Thoracic aorta (tissue), 2 donors: ENCODE measurements around the gene DSP. TPM values are rescaled to one million over a fixed set of nuclear protein-coding genes. Genes with fewer than 3 reads are reported as not detected.
A peak's percentile ranks its signal among the peaks of the same experiment; 100 is the strongest.

Experiments
- ATAC-seq: fragments of 150-250 bp; one replicate; pipeline ENCODE4 v1.8.0; 2017; ENCODE audit warnings: low read depth; ENCODE audit not compliant: insufficient number of reproducible peaks, low FRiP score
- DNase-seq: peaks from one replicate; pipeline ENCODE4 v3.0.0-alpha.2; 2020; ENCODE audit warnings: low spot score
- H3K27ac ChIP-seq, 2 donors: fragments of 200-600 bp; sonication (generic); 1 replicate in 1 of 2; 2 replicates in 1 of 2; pipeline ENCODE4 v1.5.1; 2016; ENCODE audit warnings: mild to moderate bottlenecking in 2 of 2, moderate library complexity in 2 of 2
- H3K27me3 ChIP-seq: fragments of 200-600 bp; sonication (generic); replicated peaks from 2 replicates; pipeline ENCODE4 v1.6.0; 2016; ENCODE audit warnings: mild to moderate bottlenecking; ENCODE audit not compliant: insufficient read depth
- H3K36me3 ChIP-seq: fragments of 200-600 bp; sonication (generic); one replicate; pipeline ENCODE4 v1.5.1; 2016
- H3K4me1 ChIP-seq, 2 donors: fragments of 200-600 bp; sonication (generic); 1 replicate in 1 of 2; 2 replicates in 1 of 2; pipeline versions ENCODE4 v1.5.1 to v1.6.0; 2016; ENCODE audit warnings: low read depth in 2 of 2, mild to moderate bottlenecking in 1 of 2; ENCODE audit not compliant: control insufficient read depth in 1 of 2
- H3K4me3 ChIP-seq: fragments of 200-600 bp; sonication (generic); 2 replicates; pipeline ENCODE4 v1.5.1; 2016; ENCODE audit warnings: mild to moderate bottlenecking
- H3K9me3 ChIP-seq: fragments of 200-600 bp; sonication (generic); 2 replicates; pipeline ENCODE4 v1.5.1; 2016
- total RNA-seq, 2 donors: library from RNA; depleted of rRNA; stranded (reverse); fragments of >200 nt; gene quantifications; one replicate each; pipeline versions ENCODE4 v1.1.0 to v1.2.3, GENCODE V29; 2016
- TF ChIP-seq, protein P1 (sequence below): fragments of 200-600 bp; sonication (generic); IDR thresholded peaks from one replicate; pipeline ENCODE4 v1.5.1; 2019; ENCODE audit warnings: antibody characterized with exemption

The DSP gene
- total RNA-seq, 2 donors from 2014 or later: 5.4 to 6.7 TPM

DNA sequence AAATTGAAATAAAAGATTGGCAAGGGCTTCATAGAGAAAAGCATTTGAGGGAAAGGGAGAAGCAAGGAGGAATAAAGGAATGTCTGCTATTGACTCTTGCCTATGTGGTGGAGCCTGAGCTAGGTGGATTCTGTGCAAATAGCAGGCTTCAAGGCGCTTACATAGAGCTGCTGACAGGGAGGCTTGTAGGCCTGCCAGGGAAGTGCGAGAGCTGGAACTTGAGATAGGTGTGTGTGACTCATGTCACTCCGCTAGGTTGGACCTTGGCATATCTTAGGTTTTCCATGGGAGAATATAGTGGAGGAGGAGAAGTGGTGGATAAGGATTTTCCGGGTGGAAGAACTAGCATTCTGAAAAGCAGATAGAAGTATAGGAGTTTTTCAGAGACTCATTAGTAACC, 62.5 kb downstream of the DSP start:
- Histone ChIP-seq H3K4me1 (no peaks in the 10 kb centered on the region), H3K27me3 (no peaks in the 10 kb centered on the region), H3K36me3 (peaks cover 50% of the 10 kb centered on the region), H3K27ac (no peak overlapping the region), H3K4me3 (no peak overlapping the region), H3K9me3 (no peaks in the 10 kb centered on the region)
- DNase-seq: no peak
- TF ChIP-seq, protein P1, sequence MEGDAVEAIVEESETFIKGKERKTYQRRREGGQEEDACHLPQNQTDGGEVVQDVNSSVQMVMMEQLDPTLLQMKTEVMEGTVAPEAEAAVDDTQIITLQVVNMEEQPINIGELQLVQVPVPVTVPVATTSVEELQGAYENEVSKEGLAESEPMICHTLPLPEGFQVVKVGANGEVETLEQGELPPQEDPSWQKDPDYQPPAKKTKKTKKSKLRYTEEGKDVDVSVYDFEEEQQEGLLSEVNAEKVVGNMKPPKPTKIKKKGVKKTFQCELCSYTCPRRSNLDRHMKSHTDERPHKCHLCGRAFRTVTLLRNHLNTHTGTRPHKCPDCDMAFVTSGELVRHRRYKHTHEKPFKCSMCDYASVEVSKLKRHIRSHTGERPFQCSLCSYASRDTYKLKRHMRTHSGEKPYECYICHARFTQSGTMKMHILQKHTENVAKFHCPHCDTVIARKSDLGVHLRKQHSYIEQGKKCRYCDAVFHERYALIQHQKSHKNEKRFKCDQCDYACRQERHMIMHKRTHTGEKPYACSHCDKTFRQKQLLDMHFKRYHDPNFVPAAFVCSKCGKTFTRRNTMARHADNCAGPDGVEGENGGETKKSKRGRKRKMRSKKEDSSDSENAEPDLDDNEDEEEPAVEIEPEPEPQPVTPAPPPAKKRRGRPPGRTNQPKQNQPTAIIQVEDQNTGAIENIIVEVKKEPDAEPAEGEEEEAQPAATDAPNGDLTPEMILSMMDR: no peak
- no peak for ATAC-seq

GRCh38 chr6:7604506-7604905, 63.0 kb downstream of the DSP start:
- no peaks in the 10 kb centered on the region for H3K4me1 ChIP-seq
- ATAC-seq: no peak
- H3K4me3 ChIP-seq: no peak overlapping the region
- peaks cover 50% of the 10 kb centered on the region for H3K36me3 ChIP-seq
- TF ChIP-seq, protein P1: no peak
- no peaks in the 10 kb centered on the region for H3K27me3 ChIP-seq
- H3K27ac ChIP-seq: no peak overlapping the region
- DNase-seq: no peak
- H3K9me3 ChIP-seq: no peaks in the 10 kb centered on the region

- H3K4me3 ChIP-seq: peak overlapping the region; percentile 47
- TF ChIP-seq, protein P1: peak; percentile 63
- H3K9me3 ChIP-seq: no peaks in the 10 kb centered on the region
- no peaks in the 10 kb centered on the region for H3K4me1 ChIP-seq
- H3K36me3 ChIP-seq: peaks cover 8% of the 10 kb centered on the region
- no peak overlapping the region for H3K27ac ChIP-seq
- no peaks in the 10 kb centered on the region for H3K27me3 ChIP-seq
- DNase-seq (no peak), ATAC-seq (no peak)
Measured at GRCh38 chr6:7615611-7616383, 74.3 kb downstream of the DSP start.

DNA sequence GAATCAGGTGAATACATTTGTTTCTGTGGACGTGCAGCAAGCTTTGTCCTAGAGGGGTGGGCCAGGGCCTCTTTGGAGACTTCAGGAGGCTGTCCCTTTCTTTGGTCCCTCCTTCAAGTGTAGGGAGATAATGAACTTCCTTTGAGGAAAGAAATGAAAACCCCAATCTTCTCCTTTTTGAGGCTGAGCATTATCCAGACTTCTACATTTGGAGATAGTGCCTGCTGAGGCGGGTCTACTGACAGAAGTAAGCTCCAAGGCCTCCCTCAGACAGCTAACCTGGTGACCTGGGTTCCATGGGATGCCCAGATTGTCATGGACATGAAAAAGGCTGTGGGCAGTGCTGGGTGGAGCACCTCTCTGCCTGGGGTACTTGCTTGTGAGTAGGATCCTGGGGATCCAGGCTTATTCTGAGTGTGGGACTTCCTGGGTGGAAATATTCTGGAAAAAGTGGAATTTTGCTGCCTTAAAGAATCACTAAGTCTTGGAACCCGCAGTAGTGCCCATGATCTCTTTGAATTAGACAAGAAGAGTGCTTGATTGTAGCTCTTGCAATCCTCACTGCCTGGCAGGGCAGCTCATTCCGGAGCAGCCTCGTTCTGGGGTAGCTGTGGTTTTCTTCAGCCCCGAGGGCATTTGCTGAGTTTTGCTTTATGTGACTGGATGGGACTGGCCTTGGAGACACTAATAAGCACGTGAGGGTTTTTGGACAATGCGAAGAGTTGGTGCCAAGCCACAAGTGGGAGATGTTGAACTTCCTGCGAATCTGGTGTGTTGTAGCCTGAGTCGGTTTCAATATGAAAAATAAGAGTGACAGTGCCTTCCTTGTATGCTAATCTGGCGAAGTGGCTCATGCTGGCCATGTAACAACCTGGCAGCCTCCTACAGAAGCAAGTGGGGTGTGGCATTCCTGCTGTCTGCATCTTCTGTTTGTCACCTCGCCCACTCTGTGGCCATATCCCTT, 76.6 kb downstream of the DSP start:
- DNase-seq (no peak), ATAC-seq (no peak)
- Histone ChIP-seq H3K36me3 (no peaks in the 10 kb centered on the region), H3K9me3 (no peaks in the 10 kb centered on the region), H3K4me3 (no peak overlapping the region), H3K27me3 (no peaks in the 10 kb centered on the region), H3K4me1 (no peaks in the 10 kb centered on the region), H3K27ac (no peak overlapping the region)
- TF ChIP-seq, protein P1: no peak

- Histone ChIP-seq H3K4me3 (no peak overlapping the region), H3K36me3 (no peaks in the 10 kb centered on the region), H3K27me3 (no peaks in the 10 kb centered on the region), H3K4me1 (no peaks in the 10 kb centered on the region), H3K9me3 (no peaks in the 10 kb centered on the region), H3K27ac (no peak overlapping the region)
- no peak for ATAC-seq
- TF ChIP-seq, protein P1: no peak
- DNase-seq: no peak
Measured at GRCh38 chr6:7621761-7622160, 80.3 kb downstream of the DSP start.
